GM19324 (cell line): ENCODE results near the gene SOX18.

ENCODE experiments used
- ATAC-seq: cut with Tn5 transposase; IDR thresholded peaks from one replicate; pipeline ENCODE4 v1.9.1; 2021; ENCODE audit warnings: mild to moderate bottlenecking, moderate library complexity; ENCODE audit not compliant: unreplicated experiment, low FRiP score

The SOX18 gene

GRCh38 chr20:64039293-64040160 is 9.9 kb downstream of the SOX18 start:
- ATAC-seq = peak; percentile 16

- peak; percentile 53 for ATAC-seq
These were observed 10.7 kb downstream of the SOX18 start for GRCh38 chr20:64038565-64039292.

- peak; percentile 24 for ATAC-seq
These were observed 11.2 kb downstream of the SOX18 start for GRCh38 chr20:64038224-64038564.

GRCh38 chr20:64037498-64038213 is 11.8 kb downstream of the SOX18 start:
- ATAC-seq = no peak

GRCh38 chr20:64037199-64037497 is 12.3 kb downstream of the SOX18 start:
- ATAC-seq = no peak

GRCh38 chr20:64036346-64037198 is 12.9 kb downstream of the SOX18 start:
- no peak for ATAC-seq

GRCh38 chr20:64035933-64036345 is 13.5 kb downstream of the SOX18 start, which contains the start of gene C20orf204:
C20orf204 (plus strand) TSS chr20:64036182; CDS start chr20:64036324, 142 bp downstream.
- ATAC-seq = no peak

GRCh38 chr20:64035066-64035932 is 14.1 kb downstream of the SOX18 start:
- ATAC-seq = no peak

GRCh38 chr20:64033981-64034493 is 15.4 kb downstream of the SOX18 start:
- no peak for ATAC-seq

- ATAC-seq = no peak
These were observed 16.5 kb downstream of the SOX18 start for GRCh38 chr20:64032706-64033624.

- ATAC-seq = no peak
These were observed 17.6 kb downstream of the SOX18 start for GRCh38 chr20:64031822-64032314.

GRCh38 chr20:64030371-64031134 is 18.9 kb downstream of the SOX18 start:
- ATAC-seq = no peak

GRCh38 chr20:64029293-64030117 is 19.9 kb downstream of the SOX18 start:
- no peak for ATAC-seq

- ATAC-seq = no peak
These were observed 21.3 kb downstream of the SOX18 start for GRCh38 chr20:64027981-64028685.

GRCh38 chr20:64025826-64026412 is 23.5 kb downstream of the SOX18 start:
- ATAC-seq = no peak
